GM18507 (cell line): ENCODE results near the gene TMEM26.

Source experiments
- DNase-seq: peaks from one replicate; pipeline ENCODE4 v3.0.0; 2011; ENCODE audit warnings: low read depth; ENCODE audit not compliant: insufficient read length; ENCODE audit errors: extremely low spot score
- FAIRE-seq: peaks from 2 replicates; lab custom pipeline; 2011; peaks lifted over from hg19 to GRCh38; lab: Jason Lieb, UNC

The TMEM26 gene

DNA sequence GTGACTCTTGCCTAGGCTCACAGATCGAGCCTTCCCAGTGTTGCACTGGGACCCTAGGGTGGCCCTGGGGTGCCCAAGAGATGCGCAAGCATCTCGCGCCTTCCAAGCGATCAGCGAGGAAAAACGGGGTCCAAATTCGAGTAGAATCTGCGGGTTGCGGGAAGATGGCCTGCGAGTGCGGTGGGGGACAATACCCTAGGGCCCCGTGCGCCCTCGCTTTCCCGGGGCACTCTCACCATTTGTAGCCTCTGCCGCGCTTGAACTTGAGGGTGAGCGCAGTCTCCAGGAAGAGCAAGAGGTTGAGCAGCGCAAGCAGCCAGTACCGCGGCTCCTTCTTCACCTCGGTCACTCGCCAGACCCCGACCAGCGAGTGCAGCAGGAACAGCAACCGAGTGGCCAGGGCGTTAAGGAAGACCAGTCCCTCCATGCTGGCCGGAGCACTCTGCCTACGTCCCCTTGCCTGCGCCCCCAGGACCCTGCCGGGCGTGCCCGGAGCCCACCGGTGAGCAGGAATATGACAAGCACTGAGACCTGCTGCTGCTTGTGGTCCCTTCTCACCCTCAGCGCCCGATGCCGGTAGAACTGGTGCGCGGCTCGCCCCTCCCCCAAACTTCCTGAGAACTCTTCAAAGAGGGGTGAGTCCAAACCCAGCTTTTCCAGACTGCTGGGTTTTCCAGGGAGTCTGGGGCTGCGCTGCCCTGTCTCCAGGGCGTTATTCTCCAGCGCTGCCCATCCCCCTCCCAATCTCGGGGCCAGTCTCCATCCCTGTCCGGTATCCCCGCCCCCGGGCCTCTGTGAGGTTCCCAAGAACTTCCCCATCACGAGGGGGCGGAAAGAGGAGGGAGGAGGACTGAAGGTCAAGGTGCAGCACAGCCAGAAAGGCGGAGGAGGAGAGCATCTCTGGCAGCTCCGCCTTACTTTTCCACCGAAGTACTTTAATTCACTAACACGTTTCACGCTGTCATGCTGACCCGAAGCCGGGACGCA, at the start of gene TMEM26:
TMEM26 (minus strand) TSS at position 727 of the 987 bp plus-strand sequence; CDS start at position 427, 300 bp downstream.
- no peak for DNase-seq
- FAIRE-seq: no peak

DNA sequence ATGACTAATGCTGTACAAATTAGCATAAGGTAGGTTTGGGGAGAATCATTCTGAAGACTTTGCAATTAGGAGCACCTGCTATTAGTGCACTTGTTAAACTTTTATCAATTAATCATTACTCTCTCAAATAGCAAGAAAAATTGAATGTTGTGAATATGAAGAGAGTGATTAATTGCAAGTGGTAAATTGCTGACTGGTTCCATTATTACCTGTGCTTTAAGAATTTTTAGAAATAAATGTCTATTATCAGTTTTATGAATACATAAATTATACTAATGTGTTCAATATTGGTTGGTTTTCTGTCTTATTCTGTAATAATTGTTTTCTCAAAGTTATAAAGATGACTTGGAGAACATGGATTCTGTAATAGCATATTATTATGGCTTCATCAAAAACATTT, 47.3 kb upstream of the TMEM26 start:
- DNase-seq: no peak
- no peak for FAIRE-seq

DNA sequence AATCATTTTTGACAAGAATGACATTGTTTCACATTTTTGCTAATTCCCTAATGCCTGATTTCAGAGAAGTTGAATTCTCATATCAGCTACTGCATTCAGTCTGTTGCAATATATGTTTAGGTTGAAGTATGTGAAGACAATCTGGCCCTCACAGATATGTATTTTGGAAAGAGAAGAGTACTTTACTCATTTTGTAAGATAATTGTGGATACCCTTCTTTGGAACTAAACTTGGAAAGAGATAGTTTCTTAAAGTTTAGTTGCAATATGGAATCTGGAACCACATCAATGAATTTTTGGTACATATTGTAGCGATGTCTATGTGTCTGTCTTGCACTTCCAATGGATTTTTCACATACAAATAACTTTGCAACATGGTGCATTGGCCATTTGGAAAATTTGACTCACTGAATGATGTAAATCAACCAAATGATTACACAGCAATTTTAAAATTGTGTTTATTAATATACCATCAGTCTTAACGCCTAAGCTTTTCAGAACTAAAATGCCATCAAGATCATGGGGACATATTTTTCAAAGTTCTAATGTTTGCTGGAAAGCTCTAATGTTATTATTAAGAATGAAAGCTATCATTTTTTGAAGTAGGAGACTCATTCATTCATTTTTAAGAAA, 39.3 kb upstream of the TMEM26 start:
- no peak for DNase-seq
- FAIRE-seq: no peak

DNA sequence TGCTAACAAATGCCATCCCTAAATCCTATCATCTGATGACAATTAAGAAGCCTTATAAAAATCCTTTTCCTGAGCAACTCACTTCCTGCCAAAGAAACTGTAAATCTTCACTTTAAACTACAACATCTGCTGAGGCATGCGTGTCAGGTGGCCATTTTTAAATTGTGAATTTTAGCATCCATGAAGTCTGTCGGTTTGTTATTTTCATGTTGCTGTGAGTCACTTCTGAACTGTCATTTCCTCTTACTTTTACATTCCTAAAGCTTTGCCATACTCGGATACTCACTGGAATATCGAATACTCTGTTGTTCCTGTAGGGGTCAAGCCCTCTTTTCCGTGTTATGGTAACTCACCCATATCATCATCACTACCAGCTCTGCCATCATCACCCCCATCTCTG, 34.3 kb upstream of the TMEM26 start:
- no peak for FAIRE-seq
- no peak for DNase-seq

DNA sequence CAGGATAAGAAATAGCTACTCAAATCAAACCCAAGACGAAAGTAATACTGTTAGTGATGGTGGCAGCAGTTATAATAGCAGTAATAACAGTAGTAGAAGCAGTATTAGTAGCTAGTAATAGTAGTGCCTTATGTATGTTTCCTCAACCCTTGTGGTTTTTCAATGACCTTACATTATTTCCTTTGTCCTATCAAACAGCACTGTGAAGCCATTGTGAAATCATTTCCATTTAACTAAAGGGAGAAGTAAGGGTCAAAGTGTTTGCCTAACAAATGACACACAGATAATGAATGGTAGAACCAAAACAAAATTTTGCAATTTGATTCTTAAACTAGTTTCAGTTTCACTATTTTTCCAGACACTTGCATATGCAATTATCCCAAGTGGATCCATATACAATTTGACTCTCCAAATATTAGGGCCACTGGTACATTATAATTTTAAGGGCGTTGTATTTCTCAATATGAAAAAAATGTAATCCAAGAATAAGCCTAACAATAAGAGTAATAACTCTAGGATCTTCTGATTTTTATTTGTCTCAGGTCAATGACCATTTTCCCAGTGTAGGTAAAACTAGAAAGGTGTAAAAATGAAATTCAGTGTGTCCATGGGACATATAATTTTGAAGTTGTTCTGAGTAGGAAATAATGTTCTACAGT, 33.7 kb upstream of the TMEM26 start:
- no peak for FAIRE-seq

DNA sequence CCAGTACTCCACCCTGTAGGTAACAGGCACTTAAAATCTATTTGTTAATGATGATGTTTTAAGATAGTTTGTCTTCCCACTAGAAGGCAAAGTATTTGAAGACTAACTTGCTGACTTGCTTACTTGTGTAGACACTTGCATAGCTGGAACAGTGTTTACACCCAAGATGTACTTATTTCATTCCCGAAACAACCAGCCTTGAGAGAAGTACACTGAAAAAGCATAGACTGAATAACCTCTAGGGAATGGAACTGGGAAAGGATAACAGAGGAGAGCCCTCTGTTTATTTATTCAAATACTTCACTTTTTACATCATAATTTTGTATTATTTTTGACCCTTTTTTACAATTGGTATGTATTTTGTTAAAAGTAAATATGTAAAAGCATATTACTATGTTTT, 33.1 kb upstream of the TMEM26 start:
- FAIRE-seq (no peak), DNase-seq (no peak)

More for the DNA sequence above, 33.7 kb upstream of the TMEM26 start:
- no peak for DNase-seq

DNA sequence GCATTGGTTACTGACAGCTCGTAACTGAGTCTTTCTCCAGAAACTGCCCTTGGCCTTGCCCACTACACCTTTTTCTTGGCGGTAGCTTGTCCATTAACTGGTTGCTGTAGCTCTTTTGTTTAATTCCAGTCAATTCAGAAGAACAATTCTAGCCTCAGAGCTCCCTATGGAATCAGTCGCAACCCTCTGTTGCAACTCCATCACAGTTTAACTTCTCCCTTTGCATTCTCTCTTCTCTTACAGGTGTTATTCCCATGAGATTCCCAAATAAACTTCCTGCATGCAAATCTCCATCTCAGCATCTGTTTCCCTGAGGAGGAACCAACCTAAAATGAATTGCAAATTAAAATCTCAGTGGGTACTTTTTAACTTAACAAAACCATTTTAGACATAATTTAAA, 28.4 kb upstream of the TMEM26 start:
- FAIRE-seq (no peak), DNase-seq (no peak)

DNA sequence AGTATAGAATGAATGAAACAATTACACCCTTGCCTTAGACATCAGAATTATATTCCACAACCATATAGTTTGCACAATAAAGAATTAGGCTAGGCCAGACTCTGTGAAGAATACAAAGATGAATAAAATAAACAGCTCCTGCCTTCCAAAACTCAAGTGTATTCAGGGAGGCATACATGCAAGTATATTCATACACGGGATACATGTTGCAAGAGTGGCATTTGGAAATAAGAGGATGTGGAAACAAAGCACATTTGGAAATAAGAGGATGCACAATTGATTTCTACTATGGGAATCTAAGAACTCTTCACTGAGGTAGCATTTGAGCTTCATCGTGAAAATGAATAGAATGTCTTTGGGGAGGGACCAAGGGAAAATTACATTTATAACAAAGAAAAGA, 27.0 kb upstream of the TMEM26 start:
- no peak for FAIRE-seq
- DNase-seq: no peak

DNA sequence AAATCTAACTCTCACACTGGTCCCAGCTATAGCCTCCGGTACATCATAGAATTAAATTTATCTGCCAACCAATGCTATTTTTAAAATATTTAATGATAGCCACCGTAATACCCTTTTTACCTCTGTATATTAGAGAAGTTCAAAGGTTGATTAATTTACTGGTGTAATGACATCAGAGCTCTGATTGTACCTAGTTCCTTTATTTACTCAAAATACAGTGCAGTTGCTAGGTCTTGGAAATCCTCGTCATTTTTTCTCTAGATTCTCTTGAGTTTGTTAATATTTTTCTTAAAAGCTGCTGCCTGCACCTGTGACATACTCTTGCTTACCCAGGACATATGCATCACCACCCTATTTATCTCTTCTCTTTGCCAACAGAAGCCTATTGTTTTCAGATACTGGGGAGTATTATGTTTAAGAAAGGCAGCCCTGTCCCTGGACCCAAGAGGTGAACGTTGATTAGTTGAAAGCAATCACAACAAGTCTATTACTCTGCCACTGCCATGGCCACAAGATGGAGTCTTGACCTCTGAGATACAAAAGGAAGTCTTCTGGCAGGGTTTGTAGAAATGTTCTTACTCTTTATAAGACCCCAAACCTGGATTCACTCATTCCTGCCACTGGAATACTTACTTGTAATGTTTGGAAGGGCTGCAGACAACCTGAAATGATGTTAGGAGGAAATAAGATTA, 25.6 kb upstream of the TMEM26 start:
- FAIRE-seq (no peak), DNase-seq (no peak)

DNA sequence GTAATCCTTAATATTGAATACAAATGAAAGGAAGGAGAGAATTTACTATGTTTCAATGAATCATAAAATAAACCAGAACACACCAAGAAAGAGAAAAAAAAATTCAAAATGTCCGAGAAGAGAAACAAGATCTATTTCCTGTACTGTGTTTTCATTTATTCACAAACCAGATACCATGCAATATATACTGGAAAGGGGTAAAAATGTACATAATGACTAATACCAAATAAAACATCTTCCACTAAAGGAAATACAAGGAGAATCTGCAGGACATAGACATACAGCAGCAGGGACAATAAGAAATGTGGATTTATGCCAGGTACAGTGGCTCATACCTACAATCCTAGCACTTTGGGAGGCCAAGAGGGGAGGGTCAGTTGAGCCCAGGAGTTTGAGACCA, 24.3 kb upstream of the TMEM26 start:
- no peak for FAIRE-seq

DNA sequence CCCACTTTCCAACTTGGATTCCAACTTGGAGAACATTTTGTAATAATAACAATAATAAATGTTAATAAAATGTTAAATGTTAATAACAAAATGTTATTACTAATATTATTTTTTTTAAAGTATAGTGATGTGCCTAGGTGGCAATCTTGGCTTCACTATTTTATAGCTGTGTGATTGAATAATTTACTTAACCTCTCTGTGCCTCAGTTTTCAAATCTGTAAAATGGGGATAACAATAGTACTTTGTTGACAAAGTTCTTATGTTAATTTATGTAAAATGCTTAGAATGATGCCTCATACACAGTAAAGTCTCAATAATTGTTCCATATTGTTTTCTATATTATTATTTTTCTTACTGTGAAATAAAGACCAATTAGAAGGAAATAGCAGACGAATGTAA, 23.3 kb upstream of the TMEM26 start:
- FAIRE-seq (no peak), DNase-seq (no peak)

More for the DNA sequence above, 24.3 kb upstream of the TMEM26 start:
- no peak for DNase-seq

DNA sequence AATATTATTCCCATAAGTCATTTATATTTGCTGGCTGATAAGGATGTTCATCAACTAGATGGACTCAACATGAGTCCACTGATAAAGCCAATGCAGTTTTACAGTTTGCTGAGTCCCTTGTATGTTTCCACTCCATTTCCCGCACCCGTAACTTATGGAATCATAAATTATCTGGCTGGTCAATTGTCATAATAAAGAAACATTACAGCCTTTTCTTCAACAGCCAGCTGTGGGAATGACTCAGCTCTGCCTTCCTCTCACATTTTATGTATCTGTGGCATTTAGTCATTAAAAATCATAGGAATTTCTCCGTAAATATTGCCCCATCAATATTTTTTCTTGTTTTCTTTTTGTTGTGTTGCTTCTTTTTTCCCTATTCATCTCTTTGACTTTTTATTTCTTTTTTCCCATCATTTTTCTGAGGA, 22.3 kb upstream of the TMEM26 start:
- DNase-seq: no peak
- FAIRE-seq: no peak

DNA sequence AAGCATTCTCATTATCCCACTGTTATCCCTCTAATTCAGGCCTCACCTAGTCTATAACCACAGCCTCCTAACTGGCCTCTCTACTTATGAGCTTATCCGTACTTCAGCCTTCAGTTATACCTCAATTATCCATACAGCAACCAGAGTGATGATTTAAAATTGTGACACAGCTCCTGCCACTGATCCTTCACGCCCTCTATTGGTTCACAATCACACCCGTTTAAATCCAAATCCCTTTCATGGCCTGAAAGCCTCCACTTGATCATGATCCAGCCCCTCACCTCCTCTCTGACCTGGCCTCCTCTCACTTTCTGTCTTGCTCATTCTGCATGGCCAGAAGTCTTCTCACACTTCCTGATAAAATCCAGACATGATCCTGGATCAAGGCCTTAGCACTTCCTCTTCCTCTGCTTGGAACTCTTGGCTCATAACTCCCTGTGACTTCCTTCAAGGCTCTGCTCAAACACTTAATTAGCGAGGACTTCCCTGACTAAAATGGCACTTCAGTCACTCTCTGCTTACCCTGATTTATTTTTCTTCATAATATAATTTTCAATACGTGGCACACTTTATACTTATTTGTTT, 19.0 kb upstream of the TMEM26 start:
- DNase-seq (no peak), FAIRE-seq (no peak)

DNA sequence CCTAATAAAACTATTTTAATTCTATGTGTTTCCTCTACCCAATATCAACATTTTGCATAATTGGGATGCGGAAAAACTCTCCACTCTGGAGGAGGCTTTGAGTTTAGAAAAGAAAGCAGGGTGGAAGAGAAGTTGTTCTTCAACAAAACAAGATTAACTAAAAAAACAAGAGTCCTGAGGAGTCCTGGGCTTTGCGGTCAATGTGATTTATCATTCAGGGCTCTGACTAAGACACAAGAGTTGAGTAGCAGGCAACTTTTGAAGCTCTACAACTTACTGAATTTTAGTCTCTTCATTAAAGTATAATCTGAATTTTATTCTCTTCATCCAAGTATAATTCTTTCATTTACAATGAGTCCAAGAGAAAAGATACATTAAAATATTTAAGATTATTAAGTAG, 18.3 kb upstream of the TMEM26 start:
- FAIRE-seq (no peak), DNase-seq (no peak)

DNA sequence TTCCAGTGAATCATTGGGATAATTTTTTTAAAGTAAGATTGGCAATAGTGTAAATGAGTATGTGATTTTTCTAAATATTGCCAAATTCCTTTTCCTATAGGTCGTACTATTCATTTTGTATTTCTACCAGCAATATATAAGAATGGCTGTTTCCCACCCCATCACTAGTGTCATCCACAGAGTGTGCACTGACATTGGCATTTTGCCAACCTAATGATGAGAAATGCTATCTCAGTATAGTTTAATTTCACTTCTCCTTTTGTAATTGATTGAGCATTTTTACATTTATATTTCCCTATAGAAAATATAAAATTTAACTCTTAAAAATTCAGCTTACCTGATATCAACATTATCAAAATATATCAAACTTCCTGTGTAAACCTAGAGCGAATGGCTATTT, 17.6 kb upstream of the TMEM26 start:
- no peak for FAIRE-seq
- no peak for DNase-seq

DNA sequence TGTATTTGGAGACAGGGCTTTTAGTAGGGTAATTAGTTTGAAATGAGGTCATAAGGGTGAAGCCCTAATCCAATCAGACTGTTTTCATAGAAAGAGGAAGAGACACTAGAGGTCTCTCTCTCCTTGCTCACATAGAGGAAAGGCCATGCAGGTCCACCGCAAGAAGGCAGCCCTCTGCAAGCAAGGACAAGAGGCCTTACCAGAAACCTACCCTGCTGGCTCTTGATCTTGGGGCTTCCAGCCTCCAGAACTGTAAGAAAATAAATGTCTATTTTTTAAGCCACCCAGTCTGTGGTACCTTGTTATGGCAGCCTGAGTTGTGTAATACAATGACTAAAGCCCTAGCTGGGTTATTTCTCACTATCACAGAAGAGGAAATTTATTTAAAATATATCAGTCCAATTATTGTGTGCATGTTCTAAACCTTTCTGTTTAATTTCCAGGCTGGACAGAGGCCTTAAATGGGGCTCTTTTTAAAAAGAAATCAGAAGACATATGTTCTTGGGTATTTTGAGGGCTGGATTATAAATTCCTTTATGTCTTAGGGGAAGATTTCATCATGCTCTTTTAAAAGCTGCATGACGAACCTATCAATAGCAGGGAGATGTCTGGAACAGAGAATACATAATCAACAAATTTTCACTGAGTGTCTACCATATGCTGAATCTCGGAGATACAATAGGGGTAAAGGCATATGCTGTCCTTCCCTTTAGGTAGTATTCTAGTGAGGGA, 12.9 kb upstream of the TMEM26 start:
- no peak for DNase-seq
- FAIRE-seq: no peak

DNA sequence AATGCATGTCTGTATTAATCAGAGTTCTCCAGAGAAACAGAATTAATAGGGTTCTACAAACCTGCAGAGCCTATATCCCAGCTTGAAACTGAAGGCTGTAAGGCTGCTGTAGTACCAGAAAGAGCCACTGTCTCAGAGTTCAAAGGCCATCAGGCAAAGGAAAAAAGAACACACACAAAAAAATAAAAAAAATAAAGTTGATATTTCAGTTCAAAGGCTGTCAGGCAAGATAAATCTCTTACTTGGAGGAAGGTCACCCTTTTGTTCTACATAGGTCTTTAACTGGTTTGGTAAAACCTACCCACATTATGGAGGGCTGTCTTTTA, 12.0 kb upstream of the TMEM26 start:
- DNase-seq (no peak), FAIRE-seq (no peak)

DNA sequence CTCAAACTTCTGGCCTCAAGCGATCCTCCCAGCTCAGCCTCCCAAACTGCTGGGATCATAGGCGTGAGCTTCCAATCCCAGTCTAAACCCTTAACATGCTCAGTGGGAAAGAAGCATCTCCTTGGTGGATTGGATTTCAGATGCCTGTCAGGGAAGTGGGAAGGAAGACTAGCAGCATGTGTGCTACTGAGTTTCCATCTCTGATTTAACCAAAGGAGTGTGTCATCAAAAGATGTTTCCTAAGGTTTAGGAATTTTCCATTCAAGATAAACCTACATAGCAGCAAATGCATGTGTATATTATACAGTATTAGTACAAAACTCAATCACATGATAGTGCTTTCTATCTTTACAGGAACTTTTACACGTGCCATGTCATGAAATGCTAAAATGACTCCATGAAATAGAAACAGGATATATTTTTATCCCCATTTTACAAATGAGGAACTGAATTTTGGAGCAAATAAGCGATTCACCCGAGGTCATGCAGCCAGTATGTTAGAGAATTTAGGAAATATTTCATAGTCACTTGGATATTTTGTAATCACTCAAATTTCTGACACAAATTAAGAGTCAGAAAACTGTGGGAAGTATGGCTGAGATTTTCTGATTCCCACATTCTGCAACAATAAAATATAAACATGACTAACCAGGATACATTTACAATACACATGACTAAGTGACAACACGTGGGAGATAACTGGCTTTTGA, 11.4 kb upstream of the TMEM26 start:
- no peak for DNase-seq
- no peak for FAIRE-seq
